Osteocyte (in vitro differentiated cells): ENCODE data around the gene GOT1. TPM values are rescaled to one million over a fixed set of nuclear protein-coding genes. Genes with fewer than 3 reads are reported as not detected.

Source experiments
- DNase-seq: peaks from one replicate; pipeline ENCODE4 v3.0.0; 2021; ENCODE audit warnings: mixed read lengths; ENCODE audit not compliant: unreplicated experiment; ENCODE audit errors: extremely low spot score
- H3K27ac Mint-ChIP-seq: one replicate; pipeline ENCODE4 v1.8.0; 2021; ENCODE audit warnings: mild to moderate bottlenecking, mixed read lengths; ENCODE audit not compliant: unreplicated experiment
- H3K27me3 Mint-ChIP-seq: one replicate; pipeline ENCODE4 v1.8.0; 2021; ENCODE audit warnings: mixed read lengths; ENCODE audit not compliant: unreplicated experiment
- H3K36me3 Mint-ChIP-seq: one replicate; pipeline ENCODE4 v1.8.0; 2021; ENCODE audit warnings: mixed read lengths; ENCODE audit not compliant: unreplicated experiment
- H3K4me1 Mint-ChIP-seq: one replicate; pipeline ENCODE4 v1.8.0; 2021; ENCODE audit warnings: mixed read lengths; ENCODE audit not compliant: unreplicated experiment
- H3K4me3 Mint-ChIP-seq: one replicate; pipeline ENCODE4 v1.8.0; 2021; ENCODE audit warnings: mild to moderate bottlenecking, moderate library complexity, mixed read lengths; ENCODE audit not compliant: unreplicated experiment
- H3K9me3 Mint-ChIP-seq: one replicate; pipeline ENCODE4 v1.8.0; 2021; ENCODE audit warnings: mixed read lengths; ENCODE audit not compliant: unreplicated experiment
- total RNA-seq: library from RNA; stranded (reverse); gene quantifications from 2 replicates; pipeline ENCODE4 v1.2.1, GENCODE V29; 2021
- TF ChIP-seq, protein P1 (sequence below): fragments of 200-600 bp; sonication (generic); IDR thresholded peaks from 2 replicates; pipeline ENCODE4 v1.5.0; 2021; ENCODE audit warnings: antibody characterized with exemption, mild to moderate bottlenecking, moderate library complexity

Gene GOT1
- total RNA-seq, 1 donor from 2014 or later: 31.5 TPM

DNA sequence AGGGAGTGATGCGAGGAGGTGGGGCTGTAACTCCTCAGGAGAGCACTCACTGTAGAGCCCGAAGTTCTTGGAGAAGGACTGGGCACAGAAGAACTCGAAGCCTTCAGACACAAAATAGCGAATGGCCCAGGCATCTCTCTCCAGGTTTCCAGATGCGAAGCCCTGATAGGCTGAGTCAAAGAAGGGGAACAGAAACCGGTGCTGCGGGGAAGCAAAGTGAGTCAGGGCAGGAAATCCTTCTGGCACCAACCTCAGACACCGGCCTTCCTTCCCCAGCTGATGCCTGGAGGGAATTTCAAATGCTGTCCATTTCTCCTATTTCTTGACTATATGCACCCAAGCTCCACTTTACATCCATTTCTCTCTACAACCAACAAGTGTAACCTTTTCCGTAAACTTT is 26.8 kb downstream of the GOT1 start:
- TF ChIP-seq, protein P1, sequence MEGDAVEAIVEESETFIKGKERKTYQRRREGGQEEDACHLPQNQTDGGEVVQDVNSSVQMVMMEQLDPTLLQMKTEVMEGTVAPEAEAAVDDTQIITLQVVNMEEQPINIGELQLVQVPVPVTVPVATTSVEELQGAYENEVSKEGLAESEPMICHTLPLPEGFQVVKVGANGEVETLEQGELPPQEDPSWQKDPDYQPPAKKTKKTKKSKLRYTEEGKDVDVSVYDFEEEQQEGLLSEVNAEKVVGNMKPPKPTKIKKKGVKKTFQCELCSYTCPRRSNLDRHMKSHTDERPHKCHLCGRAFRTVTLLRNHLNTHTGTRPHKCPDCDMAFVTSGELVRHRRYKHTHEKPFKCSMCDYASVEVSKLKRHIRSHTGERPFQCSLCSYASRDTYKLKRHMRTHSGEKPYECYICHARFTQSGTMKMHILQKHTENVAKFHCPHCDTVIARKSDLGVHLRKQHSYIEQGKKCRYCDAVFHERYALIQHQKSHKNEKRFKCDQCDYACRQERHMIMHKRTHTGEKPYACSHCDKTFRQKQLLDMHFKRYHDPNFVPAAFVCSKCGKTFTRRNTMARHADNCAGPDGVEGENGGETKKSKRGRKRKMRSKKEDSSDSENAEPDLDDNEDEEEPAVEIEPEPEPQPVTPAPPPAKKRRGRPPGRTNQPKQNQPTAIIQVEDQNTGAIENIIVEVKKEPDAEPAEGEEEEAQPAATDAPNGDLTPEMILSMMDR: no peak
- no peaks in the 10 kb centered on the region for H3K4me1 Mint-ChIP-seq
- H3K4me3 Mint-ChIP-seq: no peak overlapping the region
- H3K9me3 Mint-ChIP-seq: no peaks in the 10 kb centered on the region
- peaks cover 50% of the 10 kb centered on the region for H3K36me3 Mint-ChIP-seq
- H3K27ac Mint-ChIP-seq: no peak overlapping the region
- H3K27me3 Mint-ChIP-seq: no peaks in the 10 kb centered on the region
- DNase-seq: no peak

DNA sequence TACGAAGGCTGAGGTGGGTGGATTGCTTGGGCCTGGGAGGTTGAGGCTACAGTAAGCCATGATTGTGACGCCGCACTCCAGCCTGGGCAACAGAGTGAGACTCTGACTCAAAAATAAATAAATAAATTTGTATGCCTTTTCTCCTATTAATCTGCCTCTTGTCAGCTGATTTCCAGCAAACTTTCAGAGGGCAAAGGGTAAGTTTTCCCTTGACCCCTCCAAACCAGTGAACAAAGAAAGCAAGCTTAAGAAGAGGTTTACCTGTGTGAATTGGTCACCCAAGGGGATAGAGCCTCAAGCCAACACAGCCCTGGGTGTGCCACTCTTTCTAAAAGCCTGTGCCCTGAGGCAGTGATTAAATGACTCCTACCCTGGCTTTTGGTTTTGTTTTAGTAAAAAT is 30.8 kb downstream of the GOT1 start:
- TF ChIP-seq, protein P1: no peak
- Mint-ChIP-seq H3K27me3 (no peaks in the 10 kb centered on the region), H3K27ac (no peak overlapping the region), H3K4me1 (peaks cover 12% of the 10 kb centered on the region), H3K36me3 (peaks cover 42% of the 10 kb centered on the region), H3K4me3 (no peak overlapping the region), H3K9me3 (no peaks in the 10 kb centered on the region)
- DNase-seq: no peak

DNA sequence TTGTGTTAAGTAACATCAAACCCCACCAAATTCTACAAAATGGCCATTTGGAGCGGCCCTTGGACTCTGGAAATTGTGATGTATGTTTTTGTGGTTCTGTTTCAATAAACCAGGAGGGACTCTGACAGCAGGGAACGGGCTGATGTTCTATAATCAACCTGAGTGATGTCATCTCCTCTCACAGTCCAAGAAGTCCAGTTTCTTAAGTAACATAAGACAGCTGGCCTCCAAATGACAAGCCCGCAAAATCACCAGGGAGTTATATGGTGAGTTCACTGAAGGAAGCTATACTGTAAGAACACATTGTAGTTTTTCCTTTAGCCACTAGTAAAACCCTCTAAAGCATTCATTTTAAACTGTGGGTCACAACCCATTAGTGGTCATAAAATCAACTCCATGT is 34.0 kb downstream of the GOT1 start:
- TF ChIP-seq, protein P1: no peak
- no peak for DNase-seq
- Mint-ChIP-seq H3K4me3 (no peak overlapping the region), H3K27ac (no peak overlapping the region), H3K27me3 (no peaks in the 10 kb centered on the region), H3K9me3 (no peaks in the 10 kb centered on the region), H3K4me1 (peaks cover 27% of the 10 kb centered on the region), H3K36me3 (peaks cover 23% of the 10 kb centered on the region)

DNA sequence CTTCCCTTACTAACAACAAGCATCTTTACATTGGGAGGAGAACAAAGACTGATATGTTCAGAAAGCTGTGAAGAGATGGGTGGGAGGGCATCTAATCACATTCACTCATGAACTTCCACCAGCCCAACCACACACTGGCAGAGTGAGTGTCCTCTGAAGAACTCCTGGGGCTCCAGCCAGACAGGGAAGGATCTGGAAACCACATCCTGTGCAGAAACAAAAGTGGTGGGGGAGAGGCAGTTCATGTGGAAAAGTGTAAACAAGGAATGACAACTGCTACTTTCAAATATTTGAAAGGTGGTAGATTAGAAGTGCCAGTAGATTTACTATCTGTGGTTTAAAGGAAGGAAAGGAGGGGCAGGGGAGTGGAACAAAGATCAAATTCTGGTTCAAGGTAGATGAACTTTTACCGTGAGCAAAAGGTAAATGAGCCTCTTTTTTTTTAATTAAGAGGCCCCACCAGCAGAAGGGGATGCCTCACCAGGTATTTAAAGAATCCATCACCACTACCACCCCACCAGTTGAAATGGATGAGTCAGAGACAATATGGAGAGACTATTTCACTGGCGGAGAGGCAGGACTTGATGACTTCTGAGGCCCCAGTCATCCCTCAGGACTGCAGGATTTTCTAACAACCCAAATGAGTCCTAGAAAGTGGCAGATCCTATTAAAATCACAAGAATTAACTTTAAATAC is 34.5 kb downstream of the GOT1 start:
- no peak for DNase-seq
- H3K4me3 Mint-ChIP-seq: no peak overlapping the region
- TF ChIP-seq, protein P1: no peak
- H3K27me3 Mint-ChIP-seq: no peaks in the 10 kb centered on the region
- H3K27ac Mint-ChIP-seq: peak overlapping the region; percentile 69
- H3K4me1 Mint-ChIP-seq: peaks cover 27% of the 10 kb centered on the region
- H3K36me3 Mint-ChIP-seq: peaks cover 17% of the 10 kb centered on the region
- H3K9me3 Mint-ChIP-seq: no peaks in the 10 kb centered on the region

DNA sequence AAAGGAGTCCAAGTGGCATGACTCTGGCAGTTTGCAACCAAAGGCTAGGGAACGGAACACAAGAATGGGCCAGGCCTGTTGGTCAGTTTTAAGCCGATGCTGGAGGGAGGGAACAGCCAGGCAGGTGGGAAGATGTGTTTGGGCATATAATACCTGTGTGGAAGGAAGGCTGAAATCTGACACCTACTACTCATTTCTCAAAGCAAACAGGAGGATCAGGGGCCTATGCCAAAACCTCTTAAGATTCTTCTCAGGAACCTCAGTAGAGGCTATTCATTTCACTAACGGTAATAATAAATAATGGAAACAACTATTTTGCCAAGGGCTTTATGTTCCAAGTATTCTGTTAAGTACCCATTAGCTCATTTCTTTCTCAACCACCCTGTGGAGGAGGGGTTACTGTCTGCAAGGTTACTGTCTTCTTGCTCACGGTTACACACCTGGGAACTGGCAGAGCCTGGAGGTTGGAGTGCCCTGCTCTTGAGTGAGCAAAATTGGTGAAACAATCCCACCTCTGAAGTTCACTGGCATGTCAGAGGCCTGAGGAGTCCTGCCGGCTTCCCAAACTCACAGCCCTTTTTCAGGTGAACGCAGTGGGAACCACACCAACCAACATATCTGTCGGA is 35.5 kb downstream of the GOT1 start:
- no peak overlapping the region for H3K4me3 Mint-ChIP-seq
- H3K9me3 Mint-ChIP-seq: no peaks in the 10 kb centered on the region
- no peak for DNase-seq
- H3K27ac Mint-ChIP-seq: no peak overlapping the region
- peaks cover 17% of the 10 kb centered on the region for H3K36me3 Mint-ChIP-seq
- H3K4me1 Mint-ChIP-seq: peaks cover 27% of the 10 kb centered on the region
- TF ChIP-seq, protein P1: no peak
- no peaks in the 10 kb centered on the region for H3K27me3 Mint-ChIP-seq
